Transverse colon (tissue), 4 donors: ENCODE results near the gene CLASP2. TPM values are rescaled to one million over a fixed set of nuclear protein-coding genes. Genes with fewer than 3 reads are reported as not detected.
A peak's percentile ranks its signal among the peaks of the same experiment; 100 is the strongest.

Experiments used
- DNase-seq: peaks from one replicate; pipeline ENCODE4 v3.0.0-alpha.2; 2019
- H3K27ac ChIP-seq, 4 donors: fragments of 200-600 bp; sonication (generic); 2 replicates each; pipeline ENCODE4 v1.5.1; 2016 to 2018; ENCODE audit warnings: inconsistent platforms in 4 of 4
- H3K27me3 ChIP-seq: fragments of 200-600 bp; sonication (generic); 2 replicates; pipeline ENCODE4 v1.5.1; 2017; ENCODE audit warnings: inconsistent platforms
- H3K36me3 ChIP-seq, 4 donors: fragments of 200-600 bp; sonication (generic); 2 replicates each; pipeline ENCODE4 v1.5.1; 2017 to 2019; ENCODE audit warnings: inconsistent platforms in 4 of 4
- H3K4me1 ChIP-seq, 4 donors: fragments of 200-600 bp; sonication (generic); 2 replicates each; pipeline ENCODE4 v1.5.1; 2017 to 2020; ENCODE audit warnings: inconsistent platforms in 4 of 4
- H3K4me3 ChIP-seq, 4 donors: fragments of 200-600 bp; sonication (generic); 1 replicate in 1 of 4; 2 replicates in 3 of 4; pipeline versions ENCODE4 v1.5.1 to v1.6.1; 2017 to 2019; ENCODE audit warnings: inconsistent platforms in 4 of 4
- H3K9me3 ChIP-seq, 2 donors: fragments of 200-600 bp; sonication (generic); 2 replicates each; pipeline ENCODE4 v1.5.1; 2017 to 2019; ENCODE audit warnings: inconsistent platforms in 2 of 2
- CTCF ChIP-seq, 5 experiments: fragments of 200-600 bp in 3 of 5; fragments of 450-650 bp in 2 of 5; sonication (generic) in 3 of 5; IDR thresholded peaks; 1 replicate in 2 of 5; 2 replicates in 3 of 5; pipeline ENCODE4 v1.5.1; 2016 to 2017; ENCODE audit warnings: antibody characterized with exemption in 5 of 5, inconsistent platforms in 3 of 5, mild to moderate bottlenecking in 2 of 5, moderate library complexity in 1 of 5
- EP300 ChIP-seq: sonication (generic); formaldehyde crosslinking; IDR thresholded peaks from one replicate; pipeline ENCODE4 v1.6.1; 2017; ENCODE audit warnings: antibody characterized with exemption, low read depth
- POLR2A ChIP-seq: fragments of 450-650 bp; IDR thresholded peaks from one replicate; pipeline ENCODE4 v1.6.1; 2016; ENCODE audit warnings: antibody characterized with exemption, mild to moderate bottlenecking, moderate library complexity
- POLR2AphosphoS5 ChIP-seq, 3 donors: sonication (generic); formaldehyde crosslinking; IDR thresholded peaks; one replicate each; pipeline ENCODE4 v1.6.1; 2016; ENCODE audit warnings: antibody characterized with exemption in 3 of 3
- WGBS, 2 donors: methylation state at CpG; one replicate each; pipeline ENCODE4 v1.1.5; 2018; ENCODE audit warnings: low coverage in 1 of 2; 5-methylcytosine and 5-hydroxymethylcytosine counted together
- in situ Hi-C, 4 donors: fragments of 200-750 bp; cut with MboI; loops; one replicate each; pipeline versions ENCODE4 v1.15.0 to v1.15.1; 2017; ENCODE audit warnings: low sequenced_read_pairs in 3 of 4, low pct_ligation_motif_present in 1 of 4, low pct_unique_long_range_greater_than_20kb in 1 of 4
- intact Hi-C: fragments of 100-400 bp; cut with DNase I; formaldehyde crosslinking; loops from one replicate; pipeline ENCODE4 v1.15.1; 2023; ENCODE audit warnings: low total_unique reads
- total RNA-seq, 4 donors: library from RNA; depleted of rRNA; stranded (reverse); fragments of >200 nt; gene quantifications; one replicate each; pipeline ENCODE4 v1.1.0, GENCODE V29; 2016

CLASP2 gene
- total RNA-seq, 4 donors from 2014 or later, result 50.0 to 119 (median 56.6) TPM

GRCh38 chr3:33716227-33716626 is 1.8 kb downstream of the CLASP2 start:
- Histone ChIP-seq H3K9me3 (no peaks in the 10 kb centered on the region), H3K27me3 (no peaks in the 10 kb centered on the region), H3K4me1 (peaks cover 0 to 14% (median 12%) of the 10 kb centered on the region in 4 donors), H3K4me3 (peak overlapping the region in 2 of 4 donors; percentile 94 to 95), H3K27ac (no peak overlapping the region), H3K36me3 (no peaks in the 10 kb centered on the region)
- 48 to 61% methylated on average over 5 to 7 of the region's 7 CpGs for WGBS, 2 donors
- in situ Hi-C loops, result loop anchor here in 1 of 4 donors (10.0 kb wide), 1 partner anchor 69 kb away; no protein-coding TSS in a partner anchor
- DNase-seq, result no peak
- TF ChIP-seq CTCF (IDR thresholded peaks at IDR 0.05) (no peak), EP300 (no peak), POLR2AphosphoS5 (IDR thresholded peaks at IDR 0.05) (no peak)
- intact Hi-C loops, result loop anchor here (10.0 kb wide), 1 partner anchor 51 kb away; no protein-coding TSS in a partner anchor

DNA sequence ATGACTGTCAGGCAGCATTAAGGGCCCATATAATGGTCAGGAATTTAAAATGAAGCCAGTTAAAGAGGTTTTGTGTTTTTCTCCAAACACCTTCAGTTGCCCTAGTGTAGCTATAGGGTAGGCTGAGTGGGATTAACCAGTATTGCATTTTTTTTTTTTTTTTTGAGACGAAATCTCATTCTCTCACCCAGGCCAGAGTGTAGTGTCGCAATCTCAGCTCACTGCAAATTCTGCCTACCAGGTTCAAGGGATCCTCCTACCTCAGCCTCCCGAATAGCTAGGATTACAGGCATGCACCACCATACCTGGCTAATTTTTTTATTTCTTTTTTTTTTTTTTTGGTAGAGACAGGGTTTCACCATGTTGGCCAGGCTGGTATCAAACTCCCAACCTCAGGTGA is 7.0 kb downstream of the CLASP2 start:
- Histone ChIP-seq H3K4me3 (no peak overlapping the region), H3K36me3 (no peaks in the 10 kb centered on the region), H3K4me1 (peaks cover 0 to 4% (median 3%) of the 10 kb centered on the region in 4 donors), H3K9me3 (no peaks in the 10 kb centered on the region), H3K27ac (no peak overlapping the region), H3K27me3 (no peaks in the 10 kb centered on the region)
- DNase-seq, result no peak
- in situ Hi-C loops, result loop anchor here in 1 of 4 donors (10.0 kb wide), 1 partner anchor 74 kb away; no protein-coding TSS in a partner anchor
- TF ChIP-seq POLR2A, result no peak
- 97 to 100% methylated on average over 2 to 3 of the region's 3 CpGs for WGBS, 2 donors
- intact Hi-C loops, result loop anchor here (10.0 kb wide), 1 partner anchor 46 kb away; no protein-coding TSS in a partner anchor

DNA sequence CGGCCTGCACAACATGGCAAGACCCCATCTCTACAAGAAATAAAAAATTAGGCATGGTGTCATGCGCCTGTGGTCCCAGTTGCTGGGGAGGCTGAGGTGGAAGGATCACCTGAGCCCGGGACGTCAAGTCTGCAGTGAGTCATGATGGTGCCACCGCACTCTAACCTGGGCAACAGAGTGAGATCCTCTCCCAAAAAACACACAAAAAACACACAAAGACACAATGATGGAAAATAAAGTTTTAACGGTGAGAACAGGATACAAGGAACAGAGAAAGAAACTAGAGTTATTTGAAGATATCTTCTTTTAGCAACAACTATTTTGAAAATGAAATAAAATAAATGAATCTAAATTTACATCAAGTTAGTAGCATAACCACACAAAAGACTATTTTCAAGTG is 12.0 kb downstream of the CLASP2 start:
- peaks cover 7 to 8% of the 10 kb centered on the region in 2 donors for H3K9me3 ChIP-seq
- no peaks in the 10 kb centered on the region for H3K27me3 ChIP-seq
- intact Hi-C loops (no loop called here), in situ Hi-C loops (no loop called here)
- no peak overlapping the region for H3K4me3 ChIP-seq
- TF ChIP-seq CTCF (IDR thresholded peaks at IDR 0.05) (no peak), POLR2A (no peak), POLR2AphosphoS5 (IDR thresholded peaks at IDR 0.05) (no peak), EP300 (no peak)
- no peaks in the 10 kb centered on the region for H3K4me1 ChIP-seq
- DNase-seq, result no peak
- WGBS, 2 donors, result 96 to 98% methylated on average over 6 of the region's 6 CpGs
- no peaks in the 10 kb centered on the region for H3K36me3 ChIP-seq
- no peak overlapping the region for H3K27ac ChIP-seq

- Histone ChIP-seq H3K4me3 (no peak overlapping the region), H3K9me3 (peaks cover 7 to 8% of the 10 kb centered on the region in 2 donors), H3K4me1 (no peaks in the 10 kb centered on the region), H3K27ac (no peak overlapping the region), H3K36me3 (no peaks in the 10 kb centered on the region), H3K27me3 (no peaks in the 10 kb centered on the region)
- no peak for DNase-seq
- TF ChIP-seq POLR2A, result no peak
- WGBS, 2 donors, result 88% methylated on average over 3 of the region's 3 CpGs
- in situ Hi-C loops (no loop called here), intact Hi-C loops (no loop called here)
Observed at GRCh38 chr3:33704891-33705290, 13.2 kb downstream of the CLASP2 start.

GRCh38 chr3:33699275-33699674 is 18.8 kb downstream of the CLASP2 start:
- in situ Hi-C loops, result no loop called here
- no peak for DNase-seq
- WGBS, 2 donors, result 88 to 100% methylated on average over 1 of the region's 1 CpG
- H3K4me3 ChIP-seq, result no peak overlapping the region
- H3K4me1 ChIP-seq, result no peaks in the 10 kb centered on the region
- no peaks in the 10 kb centered on the region for H3K36me3 ChIP-seq
- no peak overlapping the region for H3K27ac ChIP-seq
- TF ChIP-seq CTCF (IDR thresholded peaks at IDR 0.05), result no peak
- TF ChIP-seq POLR2A, result no peak
- no peak for TF ChIP-seq EP300
- TF ChIP-seq POLR2AphosphoS5 (IDR thresholded peaks at IDR 0.05), result no peak
- no peaks in the 10 kb centered on the region for H3K27me3 ChIP-seq
- intact Hi-C loops, result no loop called here
- peaks cover 4 to 11% of the 10 kb centered on the region in 2 donors for H3K9me3 ChIP-seq
